Tibial nerve (tissue), 3 donors: ENCODE measurements around the gene COL3A1.

Experiments used
- CTCF ChIP-seq, 5 experiments: fragments of 200-600 bp in 3 of 5; fragments of 450-650 bp in 2 of 5; sonication (generic) in 3 of 5; IDR thresholded peaks; one replicate each; pipeline ENCODE4 v1.5.1; 2016 to 2019; ENCODE audit warnings: antibody characterized with exemption in 5 of 5, mild to moderate bottlenecking in 3 of 5, moderate library complexity in 2 of 5
- POLR2A ChIP-seq, 2 donors: fragments of 450-650 bp; IDR thresholded peaks; one replicate each; pipeline ENCODE4 v1.6.1; 2017; ENCODE audit warnings: antibody characterized with exemption in 2 of 2, mild to moderate bottlenecking in 2 of 2, moderate library complexity in 2 of 2

DNA sequence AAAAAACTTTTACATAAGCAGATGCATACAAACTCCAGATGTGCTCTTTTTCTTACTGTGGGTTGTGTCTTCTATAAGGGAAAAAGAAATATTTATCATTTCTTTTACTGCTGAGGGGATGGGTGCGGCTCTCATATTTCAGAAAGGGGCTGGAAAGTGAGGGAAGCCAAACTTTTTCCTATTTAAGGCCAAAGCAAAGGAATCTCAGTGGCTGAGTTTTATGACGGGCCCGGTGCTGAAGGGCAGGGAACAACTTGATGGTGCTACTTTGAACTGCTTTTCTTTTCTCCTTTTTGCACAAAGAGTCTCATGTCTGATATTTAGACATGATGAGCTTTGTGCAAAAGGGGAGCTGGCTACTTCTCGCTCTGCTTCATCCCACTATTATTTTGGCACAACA is at the start of gene COL3A1:
- no peak for TF ChIP-seq CTCF (IDR thresholded peaks at IDR 0.05)
- TF ChIP-seq POLR2A (IDR thresholded peaks at IDR 0.05), result peak in 1 of 2 donors; percentile 30
